Astrocyte (in vitro differentiated cells and primary cell): ENCODE measurements around the gene C1orf198. TPM values are rescaled to one million over a fixed set of nuclear protein-coding genes. Genes with fewer than 3 reads are reported as not detected.

Source experiments
- DNase-seq: peaks from one replicate; pipeline ENCODE4 v3.0.0-alpha.2; 2010; ENCODE audit warnings: low read depth
- FAIRE-seq: peaks from 2 replicates; lab custom pipeline; 2011; peaks lifted over from hg19 to GRCh38; lab: Jason Lieb, UNC
- H2AFZ ChIP-seq: 2 replicates; pipeline ENCODE4 v1.6.0; 2012; ENCODE audit warnings: low read depth, low read length, inconsistent platforms
- H3K27ac ChIP-seq: 2 replicates; pipeline ENCODE4 v1.5.1; 2011; ENCODE audit warnings: low read depth, low read length, inconsistent platforms
- H3K27me3 ChIP-seq: 2 replicates; pipeline ENCODE4 v1.6.0; 2011; ENCODE audit warnings: low read length, inconsistent platforms; ENCODE audit not compliant: insufficient read depth
- H3K36me3 ChIP-seq: 2 replicates; pipeline ENCODE4 v1.5.1; 2011; ENCODE audit warnings: low read length, inconsistent platforms; ENCODE audit not compliant: insufficient read depth
- H3K4me1 ChIP-seq: 2 replicates; pipeline ENCODE4 v1.5.1; 2011; ENCODE audit warnings: low read length, inconsistent platforms; ENCODE audit not compliant: insufficient read depth
- H3K4me2 ChIP-seq: 2 replicates; pipeline ENCODE4 v1.6.0; 2012; ENCODE audit warnings: low read length, inconsistent platforms
- H3K4me3 ChIP-seq: 2 replicates; pipeline ENCODE4 v1.5.1; 2011; ENCODE audit warnings: low read depth, mild to moderate bottlenecking, low read length, inconsistent platforms; ENCODE audit not compliant: insufficient read depth
- H3K79me2 ChIP-seq: 2 replicates; pipeline ENCODE4 v1.6.0; 2012; ENCODE audit warnings: mild to moderate bottlenecking, low read length, inconsistent platforms; ENCODE audit not compliant: insufficient read depth
- H3K9ac ChIP-seq: 2 replicates; pipeline ENCODE4 v1.6.0; 2012; ENCODE audit warnings: mild to moderate bottlenecking, low read length, inconsistent platforms
- H3K9me3 ChIP-seq: 2 replicates; pipeline ENCODE4 v1.5.1; 2012; ENCODE audit warnings: low read depth, mild to moderate bottlenecking, low read length, inconsistent platforms; ENCODE audit not compliant: insufficient read depth
- H4K20me1 ChIP-seq: 2 replicates; pipeline ENCODE4 v1.6.0; 2012; ENCODE audit warnings: low read length, inconsistent platforms; ENCODE audit not compliant: insufficient read depth
- H3K27ac Mint-ChIP-seq: one replicate; pipeline ENCODE4 v1.8.0; 2021; ENCODE audit warnings: mild to moderate bottlenecking, mixed read lengths; ENCODE audit not compliant: unreplicated experiment
- H3K27me3 Mint-ChIP-seq: one replicate; pipeline ENCODE4 v1.8.0; 2021; ENCODE audit warnings: low read depth, mixed read lengths; ENCODE audit not compliant: unreplicated experiment
- H3K36me3 Mint-ChIP-seq: one replicate; pipeline ENCODE4 v1.8.0; 2021; ENCODE audit warnings: low read depth, mixed read lengths; ENCODE audit not compliant: unreplicated experiment
- H3K4me1 Mint-ChIP-seq: one replicate; pipeline ENCODE4 v1.8.0; 2021; ENCODE audit warnings: low read depth, mixed read lengths; ENCODE audit not compliant: unreplicated experiment
- H3K4me3 Mint-ChIP-seq: one replicate; pipeline ENCODE4 v1.8.0; 2021; ENCODE audit warnings: mild to moderate bottlenecking, moderate library complexity, mixed read lengths; ENCODE audit not compliant: unreplicated experiment
- H3K9me3 Mint-ChIP-seq: one replicate; pipeline ENCODE4 v1.8.0; 2021; ENCODE audit warnings: mild to moderate bottlenecking, mixed read lengths; ENCODE audit not compliant: unreplicated experiment
- CTCF ChIP-seq: IDR thresholded peaks from 2 replicates; pipeline ENCODE4 v1.5.1; 2011; ENCODE audit warnings: low read depth, mild to moderate bottlenecking, inconsistent platforms, low read length, moderate library complexity; ENCODE audit not compliant: insufficient read depth
- EZH2 ChIP-seq: IDR thresholded peaks from 2 replicates; pipeline ENCODE4 v1.6.1; 2012; ENCODE audit warnings: mild to moderate bottlenecking, low read length, inconsistent platforms; ENCODE audit not compliant: insufficient read depth
- total RNA-seq: library from RNA; stranded (reverse); gene quantifications from 2 replicates; pipeline ENCODE4 v1.2.1, GENCODE V29; 2021

The C1orf198 gene
- total RNA-seq, 1 donor from 2014 or later = 102 TPM

GRCh38 chr1:230858236-230858820, 10.0 kb downstream of the C1orf198 start:
- no peak overlapping the region for H3K4me3 ChIP-seq
- no peaks in the 10 kb centered on the region for H3K27me3 ChIP-seq
- no peaks in the 10 kb centered on the region for H3K9me3 Mint-ChIP-seq
- peaks cover 72% of the 10 kb centered on the region for H3K4me1 ChIP-seq
- peak overlapping the region; percentile 92 for H3K27ac ChIP-seq
- FAIRE-seq = no peak
- no peaks in the 10 kb centered on the region for H3K9me3 ChIP-seq
- DNase-seq = no peak
- H3K4me3 Mint-ChIP-seq = no peak overlapping the region
- H3K27me3 Mint-ChIP-seq = no peaks in the 10 kb centered on the region
- H4K20me1 ChIP-seq = peaks cover 31% of the 10 kb centered on the region
- TF ChIP-seq EZH2 = no peak
- no peak for TF ChIP-seq CTCF
- H3K36me3 ChIP-seq = peaks cover 21% of the 10 kb centered on the region
- H3K36me3 Mint-ChIP-seq = peaks cover 38% of the 10 kb centered on the region
- H3K27ac Mint-ChIP-seq = peak overlapping the region; percentile 44
- peak overlapping the region; percentile 72 for H3K9ac ChIP-seq
- peak overlapping the region; percentile 74 for H3K4me2 ChIP-seq
- peaks cover 68% of the 10 kb centered on the region for H3K4me1 Mint-ChIP-seq
- H3K79me2 ChIP-seq = peaks cover 92% of the 10 kb centered on the region
- no peak overlapping the region for H2AFZ ChIP-seq

GRCh38 chr1:230857822-230858221, 10.5 kb downstream of the C1orf198 start:
- peaks cover 41% of the 10 kb centered on the region for H3K36me3 Mint-ChIP-seq
- TF ChIP-seq EZH2 (no peak), CTCF (no peak)
- H3K79me2 ChIP-seq = peaks cover 92% of the 10 kb centered on the region
- H3K27ac Mint-ChIP-seq = peak overlapping the region; percentile 43
- H3K9ac ChIP-seq = peak overlapping the region; percentile 72
- DNase-seq (peak; percentile 83), FAIRE-seq (peak; percentile 54)
- peaks cover under 1% of the 10 kb centered on the region for H3K9me3 Mint-ChIP-seq
- H3K27me3 Mint-ChIP-seq = no peaks in the 10 kb centered on the region
- H3K9me3 ChIP-seq = peaks cover 3% of the 10 kb centered on the region
- H3K4me1 Mint-ChIP-seq = peaks cover 67% of the 10 kb centered on the region
- peaks cover 26% of the 10 kb centered on the region for H3K36me3 ChIP-seq
- H3K4me2 ChIP-seq = peak overlapping the region; percentile 74
- peaks cover 69% of the 10 kb centered on the region for H3K4me1 ChIP-seq
- H4K20me1 ChIP-seq = peaks cover 26% of the 10 kb centered on the region
- no peak overlapping the region for H3K4me3 ChIP-seq
- H2AFZ ChIP-seq = no peak overlapping the region
- H3K4me3 Mint-ChIP-seq = no peak overlapping the region
- H3K27me3 ChIP-seq = no peaks in the 10 kb centered on the region
- H3K27ac ChIP-seq = peak overlapping the region; percentile 92

GRCh38 chr1:230857077-230857476, 11.2 kb downstream of the C1orf198 start:
- peak overlapping the region; percentile 98 for H3K27ac Mint-ChIP-seq
- H3K4me3 Mint-ChIP-seq = peak overlapping the region; percentile 61
- H3K27me3 Mint-ChIP-seq = no peaks in the 10 kb centered on the region
- peaks cover 89% of the 10 kb centered on the region for H3K79me2 ChIP-seq
- peaks cover 47% of the 10 kb centered on the region for H3K36me3 Mint-ChIP-seq
- TF ChIP-seq CTCF (no peak), EZH2 (no peak)
- peaks cover 3% of the 10 kb centered on the region for H3K9me3 ChIP-seq
- FAIRE-seq (peak; percentile 68), DNase-seq (peak; percentile 74)
- H2AFZ ChIP-seq = peak overlapping the region; percentile 25
- H3K36me3 ChIP-seq = peaks cover 30% of the 10 kb centered on the region
- no peaks in the 10 kb centered on the region for H3K27me3 ChIP-seq
- peaks cover 18% of the 10 kb centered on the region for H4K20me1 ChIP-seq
- H3K9ac ChIP-seq = peak overlapping the region; percentile 72
- peak overlapping the region; percentile 74 for H3K4me2 ChIP-seq
- peaks cover 62% of the 10 kb centered on the region for H3K4me1 ChIP-seq
- H3K4me1 Mint-ChIP-seq = peaks cover 66% of the 10 kb centered on the region
- peak overlapping the region; percentile 92 for H3K27ac ChIP-seq
- no peak overlapping the region for H3K4me3 ChIP-seq
- peaks cover 4% of the 10 kb centered on the region for H3K9me3 Mint-ChIP-seq
